ENCODE results near the gene CHPT1.
"Not testable (repeated sequence)": the region's sequence is repeated elsewhere in the genome, so short reads cannot be mapped to it uniquely, and the experiment has no call there.

The CHPT1 gene

DNA sequence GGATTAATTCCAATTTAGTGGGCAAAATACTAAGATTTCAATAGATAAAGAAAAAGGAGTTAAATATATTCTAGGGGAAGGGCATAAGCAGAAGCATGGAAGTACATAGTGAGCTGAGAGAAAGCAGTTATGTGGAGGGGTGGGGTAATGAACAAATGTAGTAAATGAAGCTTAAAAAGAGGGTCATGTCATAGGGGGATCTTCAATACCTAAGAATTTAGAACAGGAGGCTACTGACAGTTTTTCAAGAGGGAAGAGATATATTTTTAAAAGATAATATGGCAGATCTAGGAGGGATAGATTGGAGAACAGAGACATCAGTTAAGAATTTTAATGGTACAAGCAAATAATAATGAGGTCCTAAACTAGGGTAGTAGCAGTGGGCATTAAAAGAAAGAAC lies 32.4 kb downstream of the CHPT1 start:
- DNase-seq = no peak

DNA sequence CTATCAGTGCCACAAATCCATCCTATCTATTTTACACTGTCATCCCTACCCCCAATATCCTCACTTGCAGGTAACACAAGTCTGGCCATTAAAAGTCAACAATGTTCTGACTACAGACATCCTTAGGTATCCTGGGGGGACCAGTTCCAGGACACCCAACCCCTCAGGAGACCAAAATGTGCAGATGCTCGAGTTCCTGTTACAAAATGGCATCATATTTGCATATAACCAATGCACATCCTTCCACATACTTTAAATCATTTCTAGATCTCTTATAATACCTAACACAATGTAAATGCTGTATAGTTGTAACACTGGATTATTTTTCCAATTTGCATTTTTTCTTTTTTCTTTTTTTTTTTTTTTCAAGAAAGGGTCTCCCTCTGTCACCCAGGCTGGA lies 34.9 kb downstream of the CHPT1 start:
- DNase-seq = no peak

DNA sequence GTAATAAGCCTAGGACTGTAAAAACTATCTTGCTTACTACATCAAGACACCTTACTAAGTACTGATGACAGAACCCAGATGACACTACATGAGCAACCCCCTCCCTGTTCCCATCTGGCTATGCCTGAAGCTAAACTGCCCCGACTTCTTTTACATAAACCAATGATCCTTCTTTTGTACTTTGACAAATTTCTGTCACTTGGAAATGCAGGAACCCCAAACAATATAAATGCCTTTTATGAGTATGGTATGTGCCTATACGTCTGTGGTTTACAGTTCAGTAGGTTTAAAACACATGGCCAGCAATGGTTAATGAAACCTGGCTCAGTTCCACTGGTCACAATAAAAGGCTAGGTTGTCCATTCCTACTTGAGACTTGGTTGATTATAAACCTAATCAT lies 35.7 kb downstream of the CHPT1 start:
- no peak for DNase-seq

DNA sequence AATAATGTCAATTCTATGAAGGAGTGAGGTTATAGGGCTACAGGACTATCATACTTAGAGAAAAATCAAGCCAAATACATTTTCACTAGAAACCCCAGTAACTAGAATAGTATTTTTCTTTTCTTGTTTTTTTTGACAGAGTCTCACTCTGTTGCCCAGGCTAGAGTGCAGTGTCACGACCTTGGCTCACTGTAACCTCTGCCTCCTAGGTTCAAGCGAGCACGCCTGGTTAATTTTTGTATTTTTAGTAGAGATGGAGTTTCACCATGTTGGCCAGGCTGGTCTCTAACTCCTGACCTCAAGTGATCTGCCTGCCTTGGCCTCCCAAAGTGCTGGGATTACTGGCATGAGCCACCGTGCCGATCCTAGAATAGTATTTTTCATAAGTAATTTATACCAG lies 37.0 kb downstream of the CHPT1 start:
- not testable (repeated sequence) for DNase-seq

DNA sequence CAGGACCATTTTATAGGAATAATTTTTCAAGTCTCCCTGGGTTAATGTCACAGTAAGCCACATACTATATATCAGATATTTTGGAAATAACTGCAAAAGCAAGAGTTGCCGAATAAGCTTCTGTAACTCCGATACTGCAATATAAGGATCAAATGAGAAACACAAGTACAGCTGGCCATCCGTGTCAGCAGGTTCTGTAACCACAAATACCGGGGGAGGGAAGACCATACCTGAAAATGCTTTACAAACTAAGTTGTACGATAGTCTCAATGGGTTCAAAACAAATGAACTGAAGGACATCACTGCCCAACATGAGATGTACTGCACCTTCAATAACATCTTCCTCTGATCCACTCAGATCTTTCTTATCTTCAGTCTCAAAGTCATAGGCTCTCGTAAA lies 40.0 kb downstream of the CHPT1 start:
- DNase-seq = no peak

DNA sequence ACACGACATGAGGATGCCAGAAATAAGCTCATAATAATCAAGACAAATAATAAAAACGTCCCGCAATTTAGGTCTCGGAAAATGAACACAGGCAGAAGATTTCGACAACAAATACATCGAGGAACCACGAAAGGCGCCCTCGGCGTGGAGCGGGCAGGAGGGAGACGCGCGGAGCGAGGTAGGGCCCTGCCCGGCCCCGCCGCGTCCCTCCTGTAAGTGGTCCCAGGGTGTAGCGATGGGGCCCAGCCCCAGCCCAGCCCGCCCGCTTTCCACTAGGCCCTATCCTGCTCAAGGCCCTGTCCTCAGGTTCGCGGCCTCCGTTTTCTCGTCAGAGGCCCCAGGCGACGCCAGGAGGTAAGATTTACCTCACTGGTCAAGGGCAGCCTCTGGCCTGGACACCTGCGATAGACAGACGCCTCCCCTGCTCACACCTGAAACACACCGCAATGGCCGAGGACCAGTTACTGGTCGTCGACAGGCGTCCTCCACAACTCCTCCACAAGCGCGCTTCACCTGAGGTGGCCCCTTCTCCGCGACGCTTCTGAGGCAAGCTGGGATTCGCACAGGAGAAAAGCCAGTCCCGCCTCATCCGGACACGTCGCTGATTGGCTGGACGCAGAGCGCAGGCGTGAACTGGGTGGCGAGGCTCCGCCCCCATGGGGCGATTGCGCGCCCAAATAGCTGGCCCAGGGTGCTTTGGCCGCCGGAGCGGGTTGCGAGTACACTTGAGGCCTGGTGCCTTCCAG lies 41.7 kb downstream of the CHPT1 start, which contains the start of gene SYCP3:
TSS of gene SYCP3 (minus strand) at position 543 of the 746 bp plus-strand sequence. CDS start 1,527 bp downstream, outside the sequence.
- DNase-seq = no peak

DNA sequence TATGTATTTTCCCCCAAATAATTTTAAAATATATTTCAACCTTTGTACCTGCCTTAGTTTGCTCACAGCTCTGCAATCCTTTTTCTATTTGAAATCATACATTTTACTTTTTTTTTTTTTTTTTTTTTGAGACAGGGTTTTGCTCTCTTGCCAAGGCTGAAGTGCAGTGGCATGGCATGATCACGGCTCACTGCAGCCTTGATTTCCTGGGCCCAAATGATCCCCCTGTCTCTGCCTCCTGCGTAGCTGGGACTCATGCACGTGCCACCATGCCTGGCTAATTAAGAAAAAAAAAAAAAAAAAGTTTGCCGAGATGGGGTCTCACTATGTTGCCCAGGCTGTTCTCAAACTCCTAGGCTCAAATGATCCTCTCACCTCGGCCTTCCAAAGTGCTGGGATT lies 43.1 kb downstream of the CHPT1 start:
- no peak for DNase-seq

DNA sequence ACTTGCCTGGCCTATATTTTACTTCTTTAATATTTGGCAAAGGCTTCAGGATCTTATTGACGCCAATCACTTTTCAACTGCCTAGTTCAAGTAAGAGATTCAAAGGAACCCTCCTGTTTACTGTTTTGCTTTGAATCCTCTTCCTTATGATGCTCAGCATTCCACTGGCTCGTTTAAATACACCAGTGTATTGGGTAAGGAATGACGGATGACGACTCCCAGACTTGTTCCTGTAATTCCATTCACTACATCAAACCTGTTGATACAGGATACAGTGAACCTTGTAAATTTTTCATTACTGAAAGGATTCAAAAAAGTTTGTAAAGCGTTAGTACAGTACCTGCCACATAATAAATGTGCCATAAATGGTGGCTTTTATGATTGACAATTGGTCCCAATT lies 43.5 kb downstream of the CHPT1 start:
- DNase-seq = no peak

DNA sequence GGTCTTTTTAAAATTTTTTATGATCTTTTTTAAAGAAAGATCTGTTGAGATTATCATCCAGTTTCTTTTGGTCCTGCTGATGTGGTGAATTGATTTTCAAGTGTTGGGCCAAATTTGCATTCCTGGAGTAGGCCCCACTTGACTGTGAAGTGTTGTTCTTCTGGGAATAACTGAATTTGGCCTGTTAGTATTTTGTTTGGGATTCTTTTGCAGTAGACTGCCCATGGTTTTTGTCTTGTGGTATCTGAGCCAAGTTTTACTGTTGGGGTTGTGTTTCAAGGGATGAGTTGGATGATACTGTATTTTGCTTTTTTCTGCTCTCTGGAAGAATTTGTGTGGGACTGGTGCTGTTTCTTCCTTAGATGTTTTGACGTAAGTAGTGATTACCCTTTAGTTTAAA lies 45.8 kb downstream of the CHPT1 start:
- DNase-seq = no peak

DNA sequence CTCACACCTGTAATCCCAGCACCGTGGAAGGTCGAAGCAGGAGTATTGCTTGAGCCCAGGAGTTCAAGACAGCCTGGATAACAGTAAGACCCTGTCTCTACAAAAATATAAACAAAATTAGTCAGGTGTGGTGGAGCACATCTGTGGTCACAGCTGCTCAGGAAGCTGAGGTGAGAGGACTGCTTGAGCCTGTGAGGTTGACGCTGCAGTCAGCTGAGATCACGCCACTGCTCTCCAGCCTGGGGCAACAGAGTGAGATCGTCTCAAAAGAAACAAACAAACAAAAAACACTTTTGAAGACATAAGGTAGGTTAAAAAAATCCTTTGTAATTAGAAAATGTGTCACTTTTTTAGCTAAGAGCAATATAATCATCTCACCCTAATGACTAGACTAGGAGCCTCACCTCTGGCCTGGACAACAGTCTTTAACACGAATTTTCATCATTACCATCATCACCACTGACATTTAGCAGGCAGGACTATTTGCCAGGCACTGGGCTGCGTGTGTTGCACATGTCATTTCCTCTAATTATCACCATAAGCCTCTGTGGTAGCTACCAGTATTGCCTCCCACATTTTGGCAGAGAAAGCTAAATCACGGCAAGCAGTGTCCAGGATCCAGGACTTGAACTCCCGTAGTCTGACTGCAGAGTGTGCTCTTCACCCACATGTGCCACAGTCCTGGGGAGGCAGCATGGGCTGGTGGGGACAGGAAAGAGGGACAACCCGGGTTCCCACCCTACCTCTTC lies 46.5 kb downstream of the CHPT1 start:
- DNase-seq = no peak

DNA sequence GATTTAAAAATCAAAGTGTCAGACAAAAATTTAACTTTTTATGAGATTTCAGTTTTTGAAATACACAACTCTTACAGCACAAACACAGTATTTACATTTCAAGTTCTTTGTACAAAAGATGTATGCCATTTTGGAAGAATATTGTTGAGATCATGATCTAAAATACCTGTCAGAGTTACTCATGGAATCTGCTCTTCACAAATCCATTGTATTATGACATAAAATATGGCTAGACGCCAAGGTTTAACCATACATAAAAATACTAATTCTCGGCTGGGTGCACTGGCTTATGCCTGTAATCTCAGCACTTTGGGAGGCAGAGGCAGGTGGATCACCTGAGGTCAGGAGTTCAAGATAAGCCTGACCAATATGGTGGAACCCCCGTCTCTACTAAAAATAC lies 48.0 kb downstream of the CHPT1 start:
- DNase-seq = no peak

DNA sequence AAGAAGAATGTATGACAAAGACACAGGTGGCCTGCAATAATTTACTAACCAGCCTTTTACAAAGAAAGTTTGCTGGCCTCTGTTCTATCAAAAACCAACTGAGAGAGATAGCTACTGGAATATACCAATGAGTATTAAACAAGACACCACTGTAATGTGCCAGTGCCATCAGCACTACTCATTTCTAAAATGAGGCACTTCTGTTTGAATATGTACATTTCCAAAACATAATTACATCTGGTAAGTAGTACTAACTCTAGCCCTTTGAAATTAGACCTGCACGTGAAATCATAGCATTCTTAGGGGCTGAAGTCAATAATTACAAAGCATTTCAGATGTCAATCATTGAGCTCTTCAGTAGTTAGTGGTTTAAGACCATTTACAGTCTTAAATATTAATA lies 48.8 kb downstream of the CHPT1 start:
- DNase-seq = no peak

DNA sequence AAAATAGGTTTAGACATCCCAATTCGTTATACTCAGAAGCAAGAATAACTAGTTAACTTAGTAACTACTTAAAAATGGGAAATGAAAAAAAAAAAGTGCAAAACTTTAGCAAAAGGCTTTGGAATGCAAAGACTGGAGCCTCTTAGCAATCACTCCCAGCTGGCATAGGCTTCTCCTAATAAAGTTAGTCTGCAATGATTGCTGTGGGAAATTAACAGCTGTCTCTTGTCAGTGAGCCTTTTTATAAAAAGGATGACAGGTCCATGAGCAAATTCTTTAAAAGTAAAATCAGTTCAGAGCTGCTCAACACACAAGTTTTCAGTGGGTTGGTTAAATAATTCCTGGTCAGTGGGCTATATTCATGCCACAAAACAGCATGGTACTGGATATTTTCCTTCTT lies 49.2 kb downstream of the CHPT1 start:
- DNase-seq = no peak

DNA sequence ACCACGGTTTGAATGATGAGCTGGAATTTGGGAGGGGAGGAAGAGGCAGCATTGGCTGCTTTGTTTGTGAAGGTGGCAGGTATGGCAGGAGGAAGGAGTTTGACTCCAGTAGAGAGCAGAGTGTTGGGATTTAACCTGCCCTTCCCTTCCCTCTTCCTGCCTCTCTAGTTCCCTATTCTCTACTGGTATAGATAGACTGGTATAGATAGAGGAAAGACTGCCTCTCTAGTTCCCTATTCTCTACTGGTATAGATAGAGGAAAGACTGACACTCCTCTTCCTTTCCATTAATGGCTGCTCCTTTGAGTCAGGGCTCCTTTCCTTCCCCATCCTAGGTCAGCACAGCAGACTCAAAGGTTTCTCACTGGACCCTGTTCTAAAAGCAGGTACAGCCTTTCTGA lies 50.3 kb downstream of the CHPT1 start:
- DNase-seq = no peak

DNA sequence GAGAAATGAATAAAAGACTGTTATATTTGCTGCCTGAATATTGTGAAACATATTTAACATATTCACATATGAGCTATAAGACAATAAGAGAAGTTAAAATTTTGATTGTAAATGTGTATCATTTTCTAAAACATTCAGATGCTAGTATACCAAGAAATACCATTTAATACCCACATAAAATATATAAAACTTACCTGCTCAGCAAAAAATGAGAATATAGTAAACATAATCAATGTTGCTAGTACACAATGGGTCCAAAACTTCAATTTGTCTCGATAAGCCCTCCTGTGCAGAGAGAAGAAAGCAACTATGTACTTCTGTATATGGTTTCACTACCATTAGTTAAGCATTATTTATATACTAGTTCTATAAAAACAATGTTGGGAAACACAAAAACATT lies 51.5 kb downstream of the CHPT1 start:
- no peak for DNase-seq

DNA sequence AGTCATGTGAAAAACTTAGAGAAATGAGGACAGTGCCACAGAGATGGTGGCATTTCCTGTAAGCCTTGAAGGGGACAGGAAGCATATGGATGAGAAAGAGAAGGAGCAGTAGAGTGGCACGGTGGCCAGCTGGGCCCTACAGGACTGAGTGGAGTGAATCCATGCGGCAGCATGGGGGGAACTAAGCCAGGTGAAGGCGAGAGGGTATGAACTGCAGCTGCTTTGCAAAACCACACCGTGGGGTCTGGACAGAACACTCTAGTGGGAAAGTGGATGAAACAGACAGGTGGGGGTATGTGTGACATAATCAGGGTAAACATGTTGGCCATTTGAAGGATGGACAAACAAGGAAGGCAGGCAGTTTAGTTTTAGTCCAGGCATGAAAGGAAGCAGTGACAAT lies 52.2 kb downstream of the CHPT1 start:
- no peak for DNase-seq

DNA sequence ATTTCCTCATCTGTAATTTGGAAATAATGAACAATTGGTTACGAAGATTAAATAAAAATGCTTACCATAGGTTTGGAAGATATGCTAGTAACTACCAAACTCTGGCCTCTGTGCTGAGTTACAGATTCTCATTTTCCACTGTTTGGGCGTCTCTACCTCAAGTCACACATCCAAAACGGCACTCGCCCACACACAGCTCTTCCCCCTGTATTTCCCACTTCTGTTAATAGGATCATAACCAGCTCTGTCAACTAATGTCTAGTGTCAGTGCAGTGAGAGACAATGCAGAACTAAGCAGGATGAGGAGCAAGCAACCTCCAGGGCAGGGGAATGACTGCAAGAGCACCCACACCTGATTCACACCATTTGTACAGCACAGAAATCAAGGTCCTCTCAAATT lies 52.7 kb downstream of the CHPT1 start:
- no peak for DNase-seq

DNA sequence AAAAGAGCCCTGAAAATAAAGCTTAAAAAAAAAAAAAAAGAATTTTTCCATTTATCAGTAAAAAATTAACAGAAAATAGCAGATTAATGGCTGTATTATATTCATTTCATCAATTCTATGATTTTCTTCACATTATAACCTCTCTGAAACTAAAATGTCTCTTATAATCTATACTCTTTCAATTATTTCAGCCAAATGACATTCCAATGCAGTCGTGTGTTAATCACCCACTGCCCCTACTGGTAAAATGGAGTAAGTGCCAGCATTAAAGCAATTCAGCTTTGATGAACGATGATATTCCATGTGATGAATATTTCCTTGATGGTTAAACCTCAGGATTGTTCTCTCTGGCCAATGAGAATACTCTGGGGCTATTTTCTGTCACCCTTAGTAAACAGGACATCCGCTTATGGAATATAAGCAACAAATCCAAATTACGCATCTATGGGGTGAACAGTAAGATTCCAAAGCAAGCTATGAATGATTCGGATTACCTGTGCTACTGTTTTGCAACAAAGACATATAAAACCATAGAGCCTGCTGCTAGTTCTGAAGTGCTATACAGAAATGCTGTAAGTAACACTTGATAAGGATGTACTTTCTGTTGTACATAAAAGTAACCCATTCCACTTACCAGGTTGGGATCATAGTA lies 62.1 kb downstream of the CHPT1 start:
- DNase-seq = no peak

DNA sequence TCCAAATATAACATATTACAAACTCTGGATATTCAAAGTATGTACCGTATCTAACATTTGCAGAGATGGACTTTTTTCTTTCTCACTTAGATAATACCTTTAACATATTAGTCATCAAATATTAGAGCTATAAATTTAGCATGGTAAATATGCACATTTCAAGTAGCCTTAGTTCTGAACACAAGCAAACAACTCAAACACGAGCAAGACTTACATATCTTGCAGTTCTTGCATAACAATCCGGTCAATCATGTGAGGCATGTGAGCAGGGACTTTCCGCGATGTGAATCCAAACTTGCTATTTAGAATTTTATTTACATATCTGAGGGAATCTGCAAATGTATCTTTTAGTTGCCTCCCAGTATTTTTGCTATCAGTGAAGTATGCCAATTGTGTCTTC lies 63.9 kb downstream of the CHPT1 start:
- DNase-seq = no peak

DNA sequence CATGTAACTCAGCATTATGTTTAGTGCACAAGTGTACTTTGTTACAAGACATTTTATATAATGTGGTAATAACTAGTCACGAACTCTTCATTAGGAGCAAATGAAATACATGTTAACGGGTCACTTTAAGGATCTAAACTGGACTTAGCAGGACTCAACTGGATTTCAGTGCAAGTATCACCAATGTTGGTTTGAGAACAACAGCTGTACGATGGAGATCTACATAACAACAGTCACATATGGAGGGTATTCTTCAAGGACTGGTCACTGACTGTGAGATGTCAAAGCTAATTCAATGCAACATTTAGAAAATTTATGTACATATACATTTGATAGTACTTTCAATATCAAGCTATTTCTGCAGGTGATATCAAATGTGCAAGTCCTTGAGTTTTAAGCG lies 64.3 kb downstream of the CHPT1 start:
- DNase-seq = no peak

DNA sequence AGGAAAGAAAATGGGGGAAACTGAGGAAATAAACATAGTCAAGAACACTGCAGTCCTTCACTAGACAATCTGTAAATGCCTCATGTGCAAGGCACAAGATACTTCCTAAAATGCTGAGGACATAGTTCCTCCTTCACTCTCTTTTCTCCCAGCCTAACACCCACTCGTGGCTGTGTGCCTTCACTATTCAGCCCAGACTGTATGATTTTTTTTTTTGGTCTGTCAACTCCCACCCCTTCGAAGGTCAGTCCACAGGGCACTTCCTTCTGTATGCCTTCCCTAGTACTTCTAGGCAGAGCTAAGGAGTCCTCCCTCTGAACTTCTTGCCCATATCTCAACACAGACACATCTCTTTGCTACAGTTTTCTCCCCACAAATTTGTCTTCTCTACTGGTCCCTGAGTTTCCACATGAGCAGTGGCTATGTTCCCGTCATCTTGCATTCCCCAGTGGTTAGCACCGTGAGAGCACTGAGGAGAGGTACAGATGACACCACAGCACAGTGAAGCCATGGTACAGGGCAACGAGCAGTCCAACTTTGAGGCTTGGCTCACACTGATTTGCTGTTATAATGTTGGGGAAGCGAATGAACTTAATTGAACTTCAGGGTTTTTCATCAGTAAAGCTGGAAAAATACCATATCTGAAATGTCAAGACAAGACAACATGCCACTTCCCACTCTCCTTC lies 65.9 kb downstream of the CHPT1 start:
- no peak for DNase-seq

DNA sequence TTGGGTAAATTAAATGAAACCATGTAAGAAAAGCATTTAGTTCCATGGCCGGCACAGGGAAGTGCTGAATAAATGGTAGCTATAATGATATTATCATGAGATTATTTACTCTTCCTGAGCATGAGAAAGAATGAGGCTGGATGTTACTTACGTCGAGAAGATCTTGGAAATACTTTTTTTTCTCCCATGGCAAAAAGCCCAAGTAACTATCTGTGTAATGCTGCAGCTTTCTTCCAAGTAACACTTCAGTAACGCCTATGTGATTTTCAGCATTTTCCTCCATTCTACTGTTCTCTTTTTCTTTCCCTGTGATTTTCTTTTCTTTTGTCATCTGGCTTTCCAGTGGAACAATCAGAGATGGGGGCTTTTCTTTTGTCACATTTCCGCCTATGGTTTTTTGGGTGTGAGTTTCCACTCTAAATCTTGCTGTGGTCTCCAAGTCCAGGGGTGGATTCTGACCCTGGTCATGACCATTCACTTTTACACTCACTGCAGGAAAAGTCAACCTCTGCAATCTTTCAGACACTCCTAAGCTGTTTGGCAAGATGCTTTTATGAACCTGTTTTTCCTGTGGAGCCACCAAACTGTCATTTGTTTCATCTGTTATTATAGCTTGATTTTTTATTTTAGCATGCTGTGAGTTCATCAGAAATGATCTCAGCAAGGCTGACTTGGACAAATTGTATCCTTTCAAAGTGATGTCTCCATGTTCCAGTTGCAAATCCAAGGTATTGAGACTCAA lies 66.8 kb downstream of the CHPT1 start:
- DNase-seq = no peak

DNA sequence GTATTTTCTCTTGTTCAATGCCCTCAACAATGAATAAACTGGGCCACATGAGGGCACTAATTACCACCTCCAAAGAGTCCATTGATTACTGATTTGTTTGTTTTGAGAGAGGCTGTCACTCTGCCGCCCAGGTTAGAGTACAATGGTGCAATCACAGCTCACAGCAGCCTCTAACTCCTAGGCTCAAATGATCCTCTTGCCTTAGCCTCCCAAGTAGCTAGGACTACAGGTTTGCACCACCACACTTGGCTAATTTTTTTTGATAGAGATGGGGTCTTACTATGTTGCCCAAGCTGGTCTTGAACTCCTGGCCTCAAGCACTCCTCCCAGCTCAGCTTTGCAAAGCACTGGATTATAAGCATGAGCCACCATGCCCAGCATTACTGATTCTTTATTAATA lies 70.1 kb downstream of the CHPT1 start:
- DNase-seq = no peak

Data from left hindlimb (tissue), 1 donor.